Skeletal muscle tissue (tissue), 4 donors: ENCODE results near the gene BAIAP2L1. TPM values are rescaled to one million over a fixed set of nuclear protein-coding genes. Genes with fewer than 3 reads are reported as not detected.
"Not testable (repeated sequence)": the region's sequence is repeated elsewhere in the genome, so short reads cannot be mapped to it uniquely, and the experiment has no call there.

Experiments
- H3K27ac ChIP-seq: one replicate; pipeline ENCODE4 v1.7.0; 2013; ENCODE audit warnings: mild to moderate bottlenecking, low read depth, low read length, inconsistent platforms
- H3K27me3 ChIP-seq, 3 donors: one replicate each; pipeline ENCODE4 v1.7.0; 2013; ENCODE audit warnings: low read length in 3 of 3; ENCODE audit not compliant: control insufficient read depth in 3 of 3, insufficient read depth in 3 of 3
- H3K36me3 ChIP-seq, 3 donors: one replicate each; pipeline ENCODE4 v1.7.0; 2013; ENCODE audit warnings: low read length in 3 of 3; ENCODE audit not compliant: control insufficient read depth in 3 of 3, insufficient read depth in 3 of 3
- H3K4me1 ChIP-seq, 3 donors: one replicate each; pipeline ENCODE4 v1.7.0; 2013; ENCODE audit warnings: low read length in 3 of 3, mild to moderate bottlenecking in 3 of 3; ENCODE audit not compliant: control insufficient read depth in 3 of 3, insufficient read depth in 3 of 3
- H3K4me3 ChIP-seq, 3 donors: one replicate each; pipeline ENCODE4 v1.7.0; 2013; ENCODE audit warnings: low read length in 3 of 3
- H3K9ac ChIP-seq, 3 donors: one replicate each; pipeline ENCODE4 v1.7.0; 2013; ENCODE audit warnings: low read length in 3 of 3, mild to moderate bottlenecking in 3 of 3, moderate library complexity in 2 of 3, low read depth in 1 of 3
- H3K9me3 ChIP-seq, 3 donors: one replicate each; pipeline ENCODE4 v1.7.0; 2013; ENCODE audit warnings: low read length in 3 of 3; ENCODE audit not compliant: control insufficient read depth in 3 of 3
- total RNA-seq: library from RNA; depleted of rRNA; stranded (reverse); fragments of >200 nt; gene quantifications from one replicate; pipeline ENCODE4 v1.2.3, GENCODE V29; 2014
- donor health status: Osteomylitis.

Gene BAIAP2L1, protein sequence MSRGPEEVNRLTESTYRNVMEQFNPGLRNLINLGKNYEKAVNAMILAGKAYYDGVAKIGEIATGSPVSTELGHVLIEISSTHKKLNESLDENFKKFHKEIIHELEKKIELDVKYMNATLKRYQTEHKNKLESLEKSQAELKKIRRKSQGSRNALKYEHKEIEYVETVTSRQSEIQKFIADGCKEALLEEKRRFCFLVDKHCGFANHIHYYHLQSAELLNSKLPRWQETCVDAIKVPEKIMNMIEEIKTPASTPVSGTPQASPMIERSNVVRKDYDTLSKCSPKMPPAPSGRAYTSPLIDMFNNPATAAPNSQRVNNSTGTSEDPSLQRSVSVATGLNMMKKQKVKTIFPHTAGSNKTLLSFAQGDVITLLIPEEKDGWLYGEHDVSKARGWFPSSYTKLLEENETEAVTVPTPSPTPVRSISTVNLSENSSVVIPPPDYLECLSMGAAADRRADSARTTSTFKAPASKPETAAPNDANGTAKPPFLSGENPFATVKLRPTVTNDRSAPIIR
- total RNA-seq = 1.6 TPM

DNA sequence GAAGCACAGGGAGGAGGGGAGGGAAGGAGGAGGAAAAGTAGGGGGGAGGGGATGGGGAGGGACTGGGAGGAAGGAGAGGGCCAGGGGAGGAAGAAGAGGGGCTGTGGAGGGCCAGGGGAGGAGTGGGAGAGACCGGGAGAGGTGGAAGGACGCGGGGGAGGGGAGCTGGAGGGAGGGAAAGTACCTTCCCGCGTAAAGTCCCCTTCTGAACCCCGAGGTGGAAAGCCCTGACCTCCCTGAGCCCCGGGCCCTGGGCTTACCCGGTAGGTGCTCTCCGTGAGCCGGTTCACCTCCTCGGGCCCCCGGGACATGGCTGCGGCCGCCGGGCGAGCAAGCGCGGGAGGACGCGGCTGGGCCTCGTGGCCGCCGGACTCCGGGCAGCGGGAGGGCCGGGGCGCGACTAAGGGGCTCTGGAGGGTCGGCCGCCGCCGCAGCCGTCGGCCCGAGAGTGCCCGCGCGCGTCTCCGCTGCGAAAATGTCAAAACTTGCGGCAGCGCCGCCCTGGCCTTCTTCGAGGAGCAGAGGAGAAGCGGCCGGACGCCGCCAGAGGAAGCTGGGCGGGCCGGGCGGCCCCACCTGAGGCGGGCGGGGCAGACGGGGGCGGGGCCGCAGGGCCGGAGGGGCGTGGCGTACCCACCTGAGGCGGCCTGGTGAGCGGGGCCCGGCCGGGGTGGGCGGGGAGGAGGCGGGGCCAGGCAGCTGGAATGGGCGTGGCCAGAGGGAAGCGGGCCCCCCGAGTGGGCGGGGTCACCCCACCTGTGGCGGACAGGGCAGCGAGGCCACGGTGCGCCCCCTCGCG, at the start of gene BAIAP2L1:
Gene BAIAP2L1 (minus strand): TSS at position 549 of the 799 bp plus-strand sequence. CDS start 238 bp downstream, at position 311.
- Histone ChIP-seq H3K27ac (no peak within 1 kb of the TSS), H3K36me3 (no peaks in the 10 kb centered on the region), H3K4me3 (peak within 1 kb of the TSS; percentile 30 to 60 (median 51)), H3K9ac (peak within 1 kb of the TSS in 2 of 3 donors; percentile 30 to 63), H3K4me1 (peaks cover 4 to 7% (median 6%) of the 10 kb centered on the region in 3 donors), H3K27me3 (peaks cover 11 to 14% (median 11%) of the 10 kb centered on the region in 3 donors), H3K9me3 (no peaks in the 10 kb centered on the region)

DNA sequence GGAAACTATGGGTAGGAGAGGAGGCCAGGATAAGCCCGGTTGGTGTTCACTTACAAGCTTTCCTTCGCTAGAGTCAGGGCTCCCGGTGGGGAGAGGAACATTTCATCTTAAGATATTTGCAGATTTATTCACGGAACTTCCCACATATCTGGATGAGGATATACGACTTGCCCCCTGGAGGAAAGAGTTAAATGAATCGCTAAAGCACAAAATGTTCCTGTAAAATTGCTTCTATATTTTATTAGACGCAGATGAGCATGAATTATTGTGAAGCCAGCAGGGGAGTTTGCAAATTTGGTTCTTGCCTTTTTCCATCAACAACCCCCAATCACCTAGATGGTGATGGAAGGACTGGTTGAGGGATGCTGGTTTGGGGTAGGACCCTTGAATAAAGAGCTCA, 47.9 kb upstream of the BAIAP2L1 start:
- Histone ChIP-seq H3K9me3 (peaks cover 0 to 2% (median 0%) of the 10 kb centered on the region in 3 donors), H3K4me1 (no peaks in the 10 kb centered on the region), H3K4me3 (no peak overlapping the region), H3K36me3 (no peaks in the 10 kb centered on the region), H3K27ac (no peak overlapping the region), H3K9ac (no peak overlapping the region), H3K27me3 (no peaks in the 10 kb centered on the region)

DNA sequence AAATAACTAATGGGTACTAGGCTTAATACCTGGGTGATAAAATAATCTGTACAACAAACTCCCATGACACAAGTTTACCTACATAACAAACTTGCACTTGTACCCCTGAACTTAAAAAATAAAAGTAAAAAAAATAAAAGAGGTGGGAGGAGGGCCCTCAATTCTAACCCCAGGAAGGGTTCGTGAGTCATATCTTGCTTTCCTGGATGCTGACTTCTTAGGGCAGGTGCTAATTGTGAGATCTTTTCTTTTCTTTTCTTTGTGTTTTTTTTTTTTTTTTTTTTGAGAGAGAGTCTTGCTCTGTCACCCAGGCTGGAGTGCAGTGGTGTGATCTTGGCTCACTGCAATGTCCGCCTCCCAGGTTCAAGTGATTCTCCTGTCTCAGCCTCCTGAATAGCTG, 40.1 kb upstream of the BAIAP2L1 start:
- not testable (repeated sequence) for H3K27ac ChIP-seq, H3K9me3 ChIP-seq, H3K9ac ChIP-seq, H3K4me1 ChIP-seq, H3K4me3 ChIP-seq, H3K27me3 ChIP-seq, H3K36me3 ChIP-seq

DNA sequence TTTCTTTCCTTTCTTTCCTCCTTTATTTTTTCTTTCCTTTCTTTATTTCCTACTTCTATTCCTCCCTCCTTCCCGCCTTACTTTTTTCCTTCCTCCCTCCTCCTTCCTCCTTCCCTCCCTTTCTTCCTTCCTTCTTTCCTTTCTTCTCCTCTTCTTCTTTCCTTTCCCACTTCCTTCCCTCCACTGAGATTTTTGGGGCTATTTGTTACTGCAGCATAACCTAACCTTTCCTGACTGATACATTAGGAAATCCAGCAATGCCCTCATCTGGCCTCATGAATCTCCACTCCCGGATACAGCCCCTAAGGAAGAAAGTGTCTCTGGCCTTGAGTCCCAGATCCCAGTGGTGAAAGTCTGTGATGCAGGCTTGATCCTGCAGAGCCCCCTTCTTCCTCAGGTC, 38.6 kb upstream of the BAIAP2L1 start:
- H3K9ac ChIP-seq = no peak overlapping the region
- no peak overlapping the region for H3K27ac ChIP-seq
- peaks cover 0 to 3% (median 3%) of the 10 kb centered on the region in 3 donors for H3K27me3 ChIP-seq
- no peaks in the 10 kb centered on the region for H3K36me3 ChIP-seq
- H3K4me1 ChIP-seq = no peaks in the 10 kb centered on the region
- H3K9me3 ChIP-seq = peaks cover 0 to 6% (median 0%) of the 10 kb centered on the region in 3 donors
- H3K4me3 ChIP-seq = no peak overlapping the region

DNA sequence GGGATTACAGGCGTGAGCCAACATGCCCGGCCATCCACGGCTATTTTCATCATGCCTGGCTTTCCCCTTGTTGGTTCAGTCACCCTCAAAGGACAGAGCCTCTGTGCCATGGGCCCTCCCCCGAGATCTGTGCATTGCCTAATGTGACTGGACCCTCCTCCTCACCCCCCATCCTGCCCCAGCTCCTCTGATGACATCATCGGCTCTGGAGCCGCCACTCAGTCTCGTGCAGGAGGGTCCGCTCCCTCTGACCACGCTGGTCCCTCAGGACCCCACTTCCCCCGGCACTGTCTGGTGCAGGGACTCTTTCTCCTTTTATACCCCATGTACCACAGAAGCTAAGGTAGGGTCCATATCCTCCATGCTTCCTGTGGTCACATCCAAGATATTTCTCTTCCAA, 33.2 kb upstream of the BAIAP2L1 start:
- Histone ChIP-seq H3K9me3 (no peaks in the 10 kb centered on the region), H3K36me3 (no peaks in the 10 kb centered on the region), H3K4me1 (no peaks in the 10 kb centered on the region), H3K4me3 (no peak overlapping the region), H3K27me3 (peaks cover 0 to 3% (median 3%) of the 10 kb centered on the region in 3 donors), H3K9ac (no peak overlapping the region), H3K27ac (no peak overlapping the region)

DNA sequence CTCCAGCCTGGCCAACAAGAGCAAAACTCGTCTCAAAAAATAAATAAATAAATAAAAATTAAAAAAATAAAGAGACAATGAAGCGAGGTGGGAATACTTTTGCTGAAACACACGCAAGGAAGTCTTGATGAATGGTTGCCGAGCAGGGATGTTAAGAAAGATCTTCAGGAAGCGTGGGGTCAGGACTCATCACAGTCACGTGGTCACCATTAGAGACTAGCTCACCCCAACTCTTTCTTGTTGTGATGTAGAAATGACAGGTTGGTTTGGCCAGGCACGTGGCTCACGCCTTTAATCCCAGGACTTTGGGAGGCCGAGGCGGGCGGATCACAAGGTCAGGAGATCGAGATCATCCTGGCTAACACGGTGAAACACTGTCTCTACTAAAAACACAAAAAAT, 28.9 kb upstream of the BAIAP2L1 start:
- H3K27ac ChIP-seq = no peak overlapping the region
- no peaks in the 10 kb centered on the region for H3K4me1 ChIP-seq
- no peaks in the 10 kb centered on the region for H3K27me3 ChIP-seq
- no peak overlapping the region for H3K4me3 ChIP-seq
- no peaks in the 10 kb centered on the region for H3K9me3 ChIP-seq
- H3K36me3 ChIP-seq = no peaks in the 10 kb centered on the region
- H3K9ac ChIP-seq = no peak overlapping the region

DNA sequence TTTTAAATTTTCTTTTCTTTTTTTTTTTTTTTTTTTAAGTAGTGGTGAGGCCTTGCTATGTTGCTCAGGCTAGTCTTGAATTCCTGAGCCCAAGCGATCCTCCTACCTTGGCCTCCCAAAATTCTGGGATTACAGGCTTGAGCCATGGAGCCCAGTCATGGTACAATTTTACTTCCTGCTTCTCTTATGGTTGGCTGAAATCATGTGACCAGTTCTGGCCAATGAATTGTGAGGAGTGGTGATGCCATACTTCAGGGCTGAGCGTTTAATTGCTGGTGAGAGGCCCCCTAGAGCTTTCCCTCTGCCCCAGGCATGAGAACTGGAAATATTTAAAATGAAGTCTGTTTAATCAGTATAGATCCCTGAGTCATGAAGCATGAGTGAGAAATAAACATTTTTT, 22.2 kb upstream of the BAIAP2L1 start:
- no peak overlapping the region for H3K4me3 ChIP-seq
- H3K27ac ChIP-seq = no peak overlapping the region
- no peak overlapping the region for H3K9ac ChIP-seq
- H3K9me3 ChIP-seq = no peaks in the 10 kb centered on the region
- H3K4me1 ChIP-seq = peaks cover 0 to 2% (median 0%) of the 10 kb centered on the region in 3 donors
- H3K27me3 ChIP-seq = peaks cover 6 to 16% (median 9%) of the 10 kb centered on the region in 3 donors
- no peaks in the 10 kb centered on the region for H3K36me3 ChIP-seq

DNA sequence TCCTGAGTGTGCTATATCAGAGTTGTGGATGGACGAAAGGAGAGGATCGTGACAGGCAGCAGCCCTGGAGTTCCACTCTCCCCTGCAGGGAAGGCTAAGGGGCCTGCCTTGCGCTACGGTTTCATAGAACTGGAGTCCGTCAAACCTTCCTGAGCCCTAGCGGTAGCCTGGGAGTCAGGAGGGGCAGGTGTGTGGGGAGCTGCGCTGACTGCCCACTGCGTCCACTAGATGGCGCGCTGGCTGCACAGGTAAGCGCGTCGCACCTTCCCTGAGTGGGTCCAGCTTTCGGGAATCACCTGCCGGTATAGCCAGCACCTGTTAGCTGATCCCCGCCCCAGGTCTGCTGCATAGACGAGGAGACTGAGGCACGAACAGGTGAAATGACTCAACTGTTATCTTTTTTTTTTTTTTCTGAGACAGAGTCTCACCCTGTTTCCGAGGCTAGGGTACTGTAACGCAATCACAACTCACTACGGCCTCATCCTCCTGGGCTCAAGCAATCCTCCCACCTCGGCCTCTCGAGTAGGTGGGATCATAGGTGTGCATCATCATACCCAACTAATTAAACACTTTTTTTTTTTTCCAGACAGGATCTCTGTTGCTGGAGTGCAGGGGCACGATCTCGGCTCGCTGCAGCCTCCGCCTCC, 20.2 kb upstream of the BAIAP2L1 start:
- Histone ChIP-seq H3K9ac (no peak overlapping the region), H3K27me3 (peaks cover 6 to 16% (median 9%) of the 10 kb centered on the region in 3 donors), H3K36me3 (no peaks in the 10 kb centered on the region), H3K4me1 (peaks cover 0 to 2% (median 0%) of the 10 kb centered on the region in 3 donors), H3K9me3 (no peaks in the 10 kb centered on the region), H3K4me3 (no peak overlapping the region), H3K27ac (no peak overlapping the region)

DNA sequence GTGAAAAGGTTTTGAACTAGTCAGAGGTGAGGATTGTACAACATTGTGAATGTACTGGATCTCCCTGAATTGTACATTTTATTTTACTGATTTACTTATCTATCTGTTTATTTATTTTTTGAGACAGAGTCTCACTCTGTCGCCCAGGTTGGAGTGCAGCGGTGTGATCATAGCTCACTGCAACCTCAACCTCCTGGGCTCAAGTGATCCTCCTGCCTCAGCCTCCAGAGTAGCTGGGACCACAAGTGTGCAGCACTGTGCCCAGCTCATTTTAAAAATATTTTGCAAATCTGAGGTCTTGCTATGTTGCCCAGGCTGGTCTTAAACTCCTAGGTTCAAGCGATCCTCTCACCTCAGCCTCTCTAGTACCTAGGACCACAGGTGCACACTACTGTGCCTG, 19.1 kb upstream of the BAIAP2L1 start:
- not testable (repeated sequence) for H3K9me3 ChIP-seq, H3K9ac ChIP-seq, H3K27ac ChIP-seq, H3K36me3 ChIP-seq, H3K4me3 ChIP-seq, H3K4me1 ChIP-seq
- H3K27me3 ChIP-seq = peaks cover 6 to 16% (median 9%) of the 10 kb centered on the region in 3 donors
